Natural killer cell (primary cell): Measurements from ENCODE around the gene NR3C2. TPM values are rescaled to one million over a fixed set of nuclear protein-coding genes. Genes with fewer than 3 reads are reported as not detected.

ENCODE experiments used
- ATAC-seq, 3 donors: fragments of 150-1000 bp in 2 of 3; fragments of 200-7000 bp in 1 of 3; cut with Tn5 transposase; 1 replicate in 1 of 3; 2 replicates in 2 of 3; pipeline ENCODE4 v1.10.0; 2021; ENCODE audit warnings: mild to moderate bottlenecking in 2 of 3, moderate library complexity in 2 of 3
- DNase-seq, 2 donors: peaks; one replicate each; pipeline versions ENCODE4 v3.0.0 to v3.0.0-alpha.2; 2013 to 2021; ENCODE audit warnings: mixed read lengths in 1 of 2
- H3K27ac ChIP-seq: one replicate; pipeline ENCODE4 v1.5.1; 2013; ENCODE audit warnings: mild to moderate bottlenecking, low read length
- H3K27me3 ChIP-seq: one replicate; pipeline ENCODE4 v1.6.1; 2013; ENCODE audit warnings: low read length; ENCODE audit not compliant: control insufficient read depth, insufficient read depth
- H3K36me3 ChIP-seq: one replicate; pipeline ENCODE4 v1.6.1; 2013; ENCODE audit warnings: low read length; ENCODE audit not compliant: control insufficient read depth, insufficient read depth
- H3K4me1 ChIP-seq: one replicate; pipeline ENCODE4 v1.6.1; 2013; ENCODE audit warnings: low read length; ENCODE audit not compliant: control insufficient read depth, insufficient read depth
- H3K4me3 ChIP-seq: one replicate; pipeline ENCODE4 v1.5.1; 2013; ENCODE audit warnings: low read length
- H3K9me3 ChIP-seq: one replicate; pipeline ENCODE4 v1.6.1; 2013; ENCODE audit warnings: low read length; ENCODE audit not compliant: control insufficient read depth, insufficient read depth
- H3K27ac Mint-ChIP-seq, 2 donors: one replicate each; pipeline ENCODE4 v1.8.0; 2022; ENCODE audit warnings: mild to moderate bottlenecking in 2 of 2, mixed read lengths in 2 of 2, moderate library complexity in 1 of 2
- H3K27me3 Mint-ChIP-seq, 2 donors: one replicate each; pipeline ENCODE4 v1.8.0; 2022; ENCODE audit warnings: low read depth in 2 of 2, mixed read lengths in 2 of 2
- H3K36me3 Mint-ChIP-seq: one replicate; pipeline ENCODE4 v1.8.0; 2022; ENCODE audit warnings: mixed read lengths
- H3K4me1 Mint-ChIP-seq, 2 donors: one replicate each; pipeline ENCODE4 v1.8.0; 2022; ENCODE audit warnings: mixed read lengths in 2 of 2
- H3K4me3 Mint-ChIP-seq: one replicate; pipeline ENCODE4 v1.8.0; 2022; ENCODE audit warnings: mild to moderate bottlenecking, moderate library complexity, mixed read lengths
- H3K9me3 Mint-ChIP-seq, 2 donors: one replicate each; pipeline ENCODE4 v1.8.0; 2022; ENCODE audit warnings: mixed read lengths in 2 of 2
- CTCF ChIP-seq: fragments of 200-600 bp; IDR thresholded peaks from one replicate; pipeline ENCODE4 v1.8.0; 2022; ENCODE audit warnings: antibody characterized with exemption
- WGBS: methylation state at CpG from one replicate; pipeline ENCODE4 v1.1.7; 2013; ENCODE audit warnings: missing lambda C conversion rate; ENCODE audit not compliant: insufficient coverage; 5-methylcytosine and 5-hydroxymethylcytosine counted together
- intact Hi-C: fragments of 100-400 bp; cut with micrococcal nuclease; formaldehyde crosslinking; loops from one replicate; pipeline ENCODE4 v1.14.2; 2022
- total RNA-seq, 4 donors: library from RNA; stranded (reverse); fragments of 120-200 nt in 1 of 4; gene quantifications; one replicate each; pipeline versions ENCODE4 v1.2.3 to v1.2.4, GENCODE V29; 2013 to 2022

NR3C2 gene
- total RNA-seq, 3 donors from 2014 or later (not counting 1 experiment from before 2014, with no cell fraction given), result 4.2 to 8.6 (median 6.3) TPM

DNA sequence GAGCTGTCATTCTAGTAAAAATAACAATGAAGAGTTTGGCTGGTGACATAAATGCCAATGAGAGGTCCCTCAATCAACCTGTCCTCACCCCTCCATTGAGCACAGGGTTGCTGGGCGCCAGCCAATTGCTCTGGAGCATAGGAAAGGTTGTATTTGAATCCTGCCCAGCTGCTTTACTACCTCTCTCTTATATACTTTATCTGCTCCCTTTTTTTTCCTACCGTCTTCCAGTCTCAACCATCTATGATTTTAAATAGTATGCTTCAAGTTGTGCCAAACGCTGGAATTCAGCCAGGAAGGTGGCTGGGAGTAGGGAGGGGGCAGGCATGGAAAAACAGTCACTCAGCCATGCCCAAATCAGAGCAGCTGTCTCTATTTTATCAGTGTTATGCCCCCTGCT is 153.8 kb downstream of the NR3C2 start:
- Histone ChIP-seq H3K36me3 (no peaks in the 10 kb centered on the region), H3K4me3 (no peak overlapping the region), H3K9me3 (no peaks in the 10 kb centered on the region), H3K4me1 (no peaks in the 10 kb centered on the region), H3K27ac (no peak overlapping the region), H3K27me3 (no peaks in the 10 kb centered on the region)
- no peak for TF ChIP-seq CTCF
- H3K36me3 Mint-ChIP-seq, result no peaks in the 10 kb centered on the region
- H3K9me3 Mint-ChIP-seq, result no peaks in the 10 kb centered on the region
- WGBS, result 0% methylated on average over 1 of the region's 3 CpGs
- intact Hi-C loops, result no loop called here
- no peaks in the 10 kb centered on the region for H3K27me3 Mint-ChIP-seq
- ATAC-seq (no peak), DNase-seq (no peak)
- H3K4me3 Mint-ChIP-seq, result no peak overlapping the region
- H3K27ac Mint-ChIP-seq, result no peak overlapping the region
- no peaks in the 10 kb centered on the region for H3K4me1 Mint-ChIP-seq

DNA sequence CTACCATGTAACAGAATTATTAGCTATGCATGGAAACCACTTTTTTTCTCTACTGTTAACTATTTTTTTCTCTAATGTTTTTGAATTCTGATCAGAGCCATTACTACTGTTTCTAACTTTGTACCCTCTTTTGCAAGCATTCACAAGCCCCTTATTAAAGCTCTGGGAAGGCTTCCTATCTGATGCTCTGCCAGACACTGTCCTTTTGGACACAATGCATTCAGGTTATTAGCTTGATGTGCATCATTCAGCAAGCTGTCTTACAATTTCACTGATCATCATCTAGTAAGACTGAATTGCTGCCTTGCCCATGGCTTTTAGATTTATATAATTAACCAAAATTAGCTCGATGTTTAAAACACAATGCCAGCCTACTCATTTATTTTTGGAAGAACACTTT is 155.1 kb downstream of the NR3C2 start:
- H3K4me3 ChIP-seq, result no peak overlapping the region
- no peaks in the 10 kb centered on the region for H3K4me1 Mint-ChIP-seq
- intact Hi-C loops, result no loop called here
- ATAC-seq, result no peak
- no peak for DNase-seq
- TF ChIP-seq CTCF, result no peak
- H3K4me3 Mint-ChIP-seq, result no peak overlapping the region
- no peaks in the 10 kb centered on the region for H3K9me3 Mint-ChIP-seq
- no peak overlapping the region for H3K27ac ChIP-seq
- no peaks in the 10 kb centered on the region for H3K4me1 ChIP-seq
- H3K27me3 ChIP-seq, result no peaks in the 10 kb centered on the region
- no CpG with 5 or more reads among the region's 1 CpG for WGBS
- H3K36me3 ChIP-seq, result no peaks in the 10 kb centered on the region
- no peaks in the 10 kb centered on the region for H3K36me3 Mint-ChIP-seq
- H3K27ac Mint-ChIP-seq, result no peak overlapping the region
- H3K9me3 ChIP-seq, result no peaks in the 10 kb centered on the region
- H3K27me3 Mint-ChIP-seq, result no peaks in the 10 kb centered on the region

GRCh38 chr4:148286012-148286411 is 156.2 kb downstream of the NR3C2 start:
- H3K27ac Mint-ChIP-seq, result no peak overlapping the region
- H3K4me3 Mint-ChIP-seq, result no peak overlapping the region
- no peaks in the 10 kb centered on the region for H3K4me1 Mint-ChIP-seq
- ATAC-seq (no peak), DNase-seq (no peak)
- H3K27me3 ChIP-seq, result no peaks in the 10 kb centered on the region
- no peaks in the 10 kb centered on the region for H3K27me3 Mint-ChIP-seq
- TF ChIP-seq CTCF, result no peak
- H3K36me3 Mint-ChIP-seq, result no peaks in the 10 kb centered on the region
- no peaks in the 10 kb centered on the region for H3K36me3 ChIP-seq
- H3K9me3 Mint-ChIP-seq, result no peaks in the 10 kb centered on the region
- H3K9me3 ChIP-seq, result no peaks in the 10 kb centered on the region
- H3K27ac ChIP-seq, result no peak overlapping the region
- intact Hi-C loops, result no loop called here
- H3K4me1 ChIP-seq, result no peaks in the 10 kb centered on the region
- H3K4me3 ChIP-seq, result no peak overlapping the region

GRCh38 chr4:148283665-148284064 is 158.5 kb downstream of the NR3C2 start:
- H3K9me3 Mint-ChIP-seq, result no peaks in the 10 kb centered on the region
- no peaks in the 10 kb centered on the region for H3K9me3 ChIP-seq

More at GRCh38 chr4:148283665-148284064, 158.5 kb downstream of the NR3C2 start:
- no peak for ATAC-seq
- H3K4me1 Mint-ChIP-seq, result no peaks in the 10 kb centered on the region
- H3K4me3 Mint-ChIP-seq, result no peak overlapping the region
- no peak overlapping the region for H3K27ac Mint-ChIP-seq
- intact Hi-C loops, result no loop called here
- H3K27me3 ChIP-seq, result no peaks in the 10 kb centered on the region
- H3K36me3 Mint-ChIP-seq, result no peaks in the 10 kb centered on the region
- WGBS, result 92% methylated on average over 4 of the region's 4 CpGs
- no peak for TF ChIP-seq CTCF
- H3K27me3 Mint-ChIP-seq, result no peaks in the 10 kb centered on the region
- H3K4me3 ChIP-seq, result no peak overlapping the region
- no peaks in the 10 kb centered on the region for H3K36me3 ChIP-seq
- H3K27ac ChIP-seq, result no peak overlapping the region
- DNase-seq, result no peak
- no peaks in the 10 kb centered on the region for H3K4me1 ChIP-seq
